Esophagus muscularis mucosa (tissue), 4 donors: ENCODE measurements around the gene BTBD9. TPM values are rescaled to one million over a fixed set of nuclear protein-coding genes. Genes with fewer than 3 reads are reported as not detected.

Source experiments
- DNase-seq: peaks from one replicate; pipeline ENCODE4 v3.0.0-alpha.2; 2017; ENCODE audit errors: extremely low spot score
- H3K27ac ChIP-seq, 4 donors: fragments of 200-600 bp; sonication (generic); replicated peaks in 1 of 4; 1 replicate in 3 of 4; 2 replicates in 1 of 4; pipeline ENCODE4 v1.5.1; 2016 to 2019; ENCODE audit warnings: mild to moderate bottlenecking in 1 of 4
- H3K27me3 ChIP-seq, 4 donors: fragments of 200-600 bp; sonication (generic); one replicate each; pipeline versions ENCODE4 v1.5.1 to v1.6.0; 2016 to 2019
- H3K36me3 ChIP-seq, 4 donors: fragments of 200-600 bp; sonication (generic); one replicate each; pipeline ENCODE4 v1.5.1; 2016 to 2019
- H3K4me1 ChIP-seq, 4 donors: fragments of 200-600 bp; sonication (generic); one replicate each; pipeline ENCODE4 v1.5.1; 2016 to 2019
- H3K4me3 ChIP-seq, 4 donors: fragments of 200-600 bp; sonication (generic); 1 replicate in 2 of 4; 2 replicates in 2 of 4; pipeline ENCODE4 v1.5.1; 2016 to 2019; ENCODE audit warnings: mild to moderate bottlenecking in 4 of 4, moderate library complexity in 1 of 4
- H3K9me3 ChIP-seq, 4 donors: fragments of 200-600 bp; sonication (generic); 1 replicate in 3 of 4; 2 replicates in 1 of 4; pipeline ENCODE4 v1.5.1; 2016 to 2019
- CTCF ChIP-seq, 3 experiments: fragments of 200-600 bp in 2 of 3; fragments of 450-650 bp in 1 of 3; sonication (generic) in 2 of 3; IDR thresholded peaks; one replicate each; pipeline ENCODE4 v1.5.1; 2017 to 2019; ENCODE audit warnings: antibody characterized with exemption in 3 of 3, mild to moderate bottlenecking in 2 of 3, moderate library complexity in 1 of 3
- EP300 ChIP-seq: sonication (generic); formaldehyde crosslinking; IDR thresholded peaks from one replicate; pipeline ENCODE4 v1.6.1; 2017; ENCODE audit warnings: antibody characterized with exemption
- POLR2A ChIP-seq: fragments of 450-650 bp; IDR thresholded peaks from one replicate; pipeline ENCODE4 v1.6.1; 2017; ENCODE audit warnings: antibody characterized with exemption, moderate library complexity, mild to moderate bottlenecking, low read depth
- POLR2AphosphoS5 ChIP-seq, 2 donors: sonication (generic); formaldehyde crosslinking; IDR thresholded peaks; one replicate each; pipeline ENCODE4 v1.6.1; 2017; ENCODE audit warnings: antibody characterized with exemption in 2 of 2
- WGBS: methylation state at CpG from one replicate; pipeline ENCODE4 v1.1.5; 2018; 5-methylcytosine and 5-hydroxymethylcytosine counted together
- intact Hi-C: fragments of 100-400 bp; cut with DNase I; formaldehyde crosslinking; loops from one replicate; pipeline ENCODE4 v1.15.1; 2023
- total RNA-seq, 4 donors: library from RNA; depleted of rRNA; stranded (reverse); fragments of >200 nt; gene quantifications; one replicate each; pipeline versions ENCODE4 v1.1.0 to v1.2.1, GENCODE V29; 2016

Gene BTBD9
- total RNA-seq, 4 donors from 2014 or later: 9.4 to 14.1 (median 11.2) TPM

- 51% methylated on average over 2 of the region's 2 CpGs for WGBS
- Histone ChIP-seq H3K4me1 (peaks cover 22 to 47% (median 37%) of the 10 kb centered on the region in 4 donors), H3K27ac (peak overlapping the region; percentile 42 to 67 (median 52)), H3K4me3 (no peak overlapping the region), H3K27me3 (no peaks in the 10 kb centered on the region), H3K36me3 (no peaks in the 10 kb centered on the region), H3K9me3 (no peaks in the 10 kb centered on the region)
- intact Hi-C loops: no loop called here
- no peak for TF ChIP-seq EP300
- no peak for TF ChIP-seq POLR2AphosphoS5 (IDR thresholded peaks at IDR 0.05)
- TF ChIP-seq CTCF (IDR thresholded peaks at IDR 0.05): no peak
- no peak for TF ChIP-seq POLR2A
- DNase-seq: no peak
Measured at GRCh38 chr6:38213251-38213658, 426.5 kb downstream of the BTBD9 start.

DNA sequence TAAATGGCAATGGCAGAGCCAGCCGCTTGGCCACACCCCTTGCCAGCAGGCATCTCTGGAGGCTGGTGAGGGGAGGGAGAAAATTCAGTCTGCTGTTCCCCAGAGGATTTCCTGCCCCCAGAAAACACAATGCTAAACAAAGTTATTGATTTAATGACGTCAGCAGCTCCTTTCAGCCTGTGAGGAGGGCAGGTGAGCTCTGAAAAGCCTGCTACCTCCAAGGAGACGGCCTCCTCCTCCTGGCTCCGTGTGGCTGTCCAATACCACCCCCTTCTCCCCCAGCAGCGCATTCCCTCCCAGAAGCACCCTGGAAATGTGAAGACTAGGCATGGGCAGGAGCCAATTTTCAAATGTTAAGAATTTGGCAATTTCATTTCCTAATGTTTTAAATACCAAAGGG, 427.1 kb downstream of the BTBD9 start:
- Histone ChIP-seq H3K9me3 (no peaks in the 10 kb centered on the region), H3K27me3 (no peaks in the 10 kb centered on the region), H3K36me3 (no peaks in the 10 kb centered on the region), H3K4me1 (peaks cover 22 to 47% (median 37%) of the 10 kb centered on the region in 4 donors), H3K4me3 (no peak overlapping the region), H3K27ac (peak overlapping the region; percentile 42 to 67 (median 52))
- peak; percentile 68 for DNase-seq
- TF ChIP-seq POLR2A (no peak), POLR2AphosphoS5 (IDR thresholded peaks at IDR 0.05) (no peak), CTCF (IDR thresholded peaks at IDR 0.05) (no peak)
- WGBS: 69% methylated on average over 5 of the region's 5 CpGs
- intact Hi-C loops: no loop called here

GRCh38 chr6:38212116-38212515, 427.6 kb downstream of the BTBD9 start:
- intact Hi-C loops: no loop called here
- H3K27me3 ChIP-seq: no peaks in the 10 kb centered on the region
- peaks cover 22 to 47% (median 37%) of the 10 kb centered on the region in 4 donors for H3K4me1 ChIP-seq
- no peaks in the 10 kb centered on the region for H3K9me3 ChIP-seq
- H3K36me3 ChIP-seq: no peaks in the 10 kb centered on the region
- WGBS: 100% methylated on average over 3 of the region's 3 CpGs
- DNase-seq: peak; percentile 68
- no peak for TF ChIP-seq CTCF (IDR thresholded peaks at IDR 0.05)
- no peak for TF ChIP-seq POLR2A
- no peak for TF ChIP-seq POLR2AphosphoS5 (IDR thresholded peaks at IDR 0.05)
- TF ChIP-seq EP300: no peak
- no peak overlapping the region for H3K4me3 ChIP-seq
- H3K27ac ChIP-seq: peak overlapping the region in 3 of 4 donors; percentile 49 to 67 (median 56)

- intact Hi-C loops: no loop called here
Measured at GRCh38 chr6:38209371-38210260, 430.1 kb downstream of the BTBD9 start.

More at GRCh38 chr6:38209371-38210260, 430.1 kb downstream of the BTBD9 start:
- WGBS: 72% methylated on average over 15 of the region's 18 CpGs
- TF ChIP-seq POLR2AphosphoS5 (IDR thresholded peaks at IDR 0.05) (no peak), CTCF (IDR thresholded peaks at IDR 0.05) (no peak), EP300 (no peak), POLR2A (no peak)
- H3K9me3 ChIP-seq: no peaks in the 10 kb centered on the region
- no peak for DNase-seq
- H3K4me3 ChIP-seq: no peak overlapping the region
- H3K27ac ChIP-seq: no peak overlapping the region
- H3K4me1 ChIP-seq: peaks cover 22 to 47% (median 37%) of the 10 kb centered on the region in 4 donors
- H3K36me3 ChIP-seq: no peaks in the 10 kb centered on the region
- H3K27me3 ChIP-seq: no peaks in the 10 kb centered on the region
